ENCODE measurements around the gene RAI1. TPM values are rescaled to one million over a fixed set of nuclear protein-coding genes. Genes with fewer than 3 reads are reported as not detected.

RAI1 gene
- polyA plus RNA-seq, 3 donors, result 30.5 to 43.9 (median 34.7) TPM

GRCh38 chr17:17840751-17841591 lies 159.7 kb downstream of the RAI1 start:
- DNase-seq, result no peak

GRCh38 chr17:17841601-17842025 lies 160.4 kb downstream of the RAI1 start:
- no peak for DNase-seq

GRCh38 chr17:17842111-17842876 lies 161.0 kb downstream of the RAI1 start:
- DNase-seq, result no peak

- DNase-seq, result no peak
Observed at GRCh38 chr17:17843096-17843495, 161.8 kb downstream of the RAI1 start.

GRCh38 chr17:17844079-17844478 lies 162.8 kb downstream of the RAI1 start:
- DNase-seq, result no peak

- no peak for DNase-seq
Observed at GRCh38 chr17:17844500-17844899, 163.2 kb downstream of the RAI1 start.

- no peak for DNase-seq
Observed at GRCh38 chr17:17845046-17845775, 164.0 kb downstream of the RAI1 start.

GRCh38 chr17:17846003-17846402 lies 164.7 kb downstream of the RAI1 start:
- no peak for DNase-seq

- no peak for DNase-seq
Observed at GRCh38 chr17:17846645-17847044, 165.4 kb downstream of the RAI1 start.

- DNase-seq, result no peak
Observed at GRCh38 chr17:17847118-17847689, 165.9 kb downstream of the RAI1 start.

GRCh38 chr17:17847726-17848125 lies 166.5 kb downstream of the RAI1 start:
- no peak for DNase-seq

GRCh38 chr17:17848311-17849082 lies 167.2 kb downstream of the RAI1 start:
- no peak for DNase-seq

GRCh38 chr17:17849147-17849820 lies 168.0 kb downstream of the RAI1 start:
- DNase-seq, result no peak

GRCh38 chr17:17849845-17850373 lies 168.7 kb downstream of the RAI1 start:
- no peak for DNase-seq

- no peak for DNase-seq
Observed at GRCh38 chr17:17851103-17852002, 170.1 kb downstream of the RAI1 start.

- DNase-seq, result no peak
Observed at GRCh38 chr17:17852930-17853329, 171.7 kb downstream of the RAI1 start.

GRCh38 chr17:17853811-17854447 lies 172.7 kb downstream of the RAI1 start:
- DNase-seq, result no peak

GRCh38 chr17:17855976-17856375 lies 174.7 kb downstream of the RAI1 start:
- DNase-seq, result no peak

- DNase-seq, result no peak
Observed at GRCh38 chr17:17856386-17856785, 175.1 kb downstream of the RAI1 start.
